ENCODE data around the gene BAD. TPM values are rescaled to one million over a fixed set of nuclear protein-coding genes. Genes with fewer than 3 reads are reported as not detected.

The BAD gene
- total RNA-seq, 2 donors from 2014 or later, result 21.5 to 38.5 TPM

GRCh38 chr11:64283092-64283491 is 1.4 kb downstream of the BAD start:
- Mint-ChIP-seq H3K36me3 (ENCODE audit: low read depth) (peaks cover 33% of the 10 kb centered on the region), H3K27ac (peak overlapping the region; percentile 75), H3K4me3 (peak overlapping the region; percentile 80), H3K27me3 (no peaks in the 10 kb centered on the region), H3K4me1 (peaks cover 14% of the 10 kb centered on the region), H3K9me3 (no peaks in the 10 kb centered on the region)
- ATAC-seq (replicated peaks), result no peak

GRCh38 chr11:64281957-64282770 is 2.3 kb downstream of the BAD start:
- Mint-ChIP-seq H3K27me3 (no peaks in the 10 kb centered on the region), H3K4me3 (peak overlapping the region; percentile 80), H3K27ac (peak overlapping the region; percentile 38), H3K9me3 (no peaks in the 10 kb centered on the region), H3K36me3 (ENCODE audit: low read depth) (peaks cover 33% of the 10 kb centered on the region), H3K4me1 (peaks cover 14% of the 10 kb centered on the region)
- no peak for ATAC-seq (replicated peaks)

GRCh38 chr11:64278576-64279190 is 5.8 kb downstream of the BAD start:
- ATAC-seq (replicated peaks), result no peak
- Mint-ChIP-seq H3K27ac (peak overlapping the region; percentile 9), H3K4me1 (peaks cover 9% of the 10 kb centered on the region), H3K27me3 (no peaks in the 10 kb centered on the region), H3K36me3 (ENCODE audit: low read depth) (peaks cover 38% of the 10 kb centered on the region), H3K9me3 (no peaks in the 10 kb centered on the region), H3K4me3 (no peak overlapping the region)

- no peak overlapping the region for H3K27ac Mint-ChIP-seq
- peaks cover 11% of the 10 kb centered on the region for H3K4me1 Mint-ChIP-seq
- no peaks in the 10 kb centered on the region for H3K9me3 Mint-ChIP-seq
- no peak for ATAC-seq (replicated peaks)
- H3K36me3 Mint-ChIP-seq (ENCODE audit: low read depth), result peaks cover 35% of the 10 kb centered on the region
- no peak overlapping the region for H3K4me3 Mint-ChIP-seq
- H3K27me3 Mint-ChIP-seq, result no peaks in the 10 kb centered on the region
Measured at GRCh38 chr11:64276653-64277431, 7.6 kb downstream of the BAD start.

- Mint-ChIP-seq H3K27me3 (no peaks in the 10 kb centered on the region), H3K9me3 (no peaks in the 10 kb centered on the region), H3K4me3 (no peak overlapping the region), H3K27ac (no peak overlapping the region), H3K36me3 (ENCODE audit: low read depth) (peaks cover 27% of the 10 kb centered on the region), H3K4me1 (peaks cover 8% of the 10 kb centered on the region)
- ATAC-seq (replicated peaks), result no peak
Measured at GRCh38 chr11:64275841-64276240, 8.6 kb downstream of the BAD start.

GRCh38 chr11:64275031-64275800 is 9.2 kb downstream of the BAD start:
- H3K27me3 Mint-ChIP-seq, result no peaks in the 10 kb centered on the region
- peaks cover 8% of the 10 kb centered on the region for H3K4me1 Mint-ChIP-seq
- H3K36me3 Mint-ChIP-seq (ENCODE audit: low read depth), result peaks cover 31% of the 10 kb centered on the region
- no peak overlapping the region for H3K4me3 Mint-ChIP-seq
- no peak overlapping the region for H3K27ac Mint-ChIP-seq
- no peak for ATAC-seq (replicated peaks)
- no peaks in the 10 kb centered on the region for H3K9me3 Mint-ChIP-seq

GRCh38 chr11:64269540-64270220 is 14.8 kb downstream of the BAD start:
- peak overlapping the region; percentile 96 for H3K27ac Mint-ChIP-seq
- peaks cover 24% of the 10 kb centered on the region for H3K36me3 Mint-ChIP-seq (ENCODE audit: low read depth)
- peaks cover 18% of the 10 kb centered on the region for H3K4me1 Mint-ChIP-seq
- H3K27me3 Mint-ChIP-seq, result no peaks in the 10 kb centered on the region
- H3K9me3 Mint-ChIP-seq, result no peaks in the 10 kb centered on the region
- ATAC-seq (replicated peaks), result peak; percentile 88
- H3K4me3 Mint-ChIP-seq, result peak overlapping the region; percentile 96

- peak; percentile 7 for ATAC-seq (replicated peaks)
- H3K27me3 Mint-ChIP-seq, result no peaks in the 10 kb centered on the region
Measured at GRCh38 chr11:64268893-64269539, 15.4 kb downstream of the BAD start.

GRCh38 chr11:64268025-64268892 is 16.2 kb downstream of the BAD start:
- Mint-ChIP-seq H3K9me3 (no peaks in the 10 kb centered on the region), H3K36me3 (ENCODE audit: low read depth) (peaks cover 24% of the 10 kb centered on the region), H3K4me1 (peaks cover 18% of the 10 kb centered on the region), H3K4me3 (peak overlapping the region; percentile 96), H3K27ac (peak overlapping the region; percentile 96), H3K27me3 (no peaks in the 10 kb centered on the region)
- ATAC-seq (replicated peaks), result no peak

More at GRCh38 chr11:64268893-64269539, 15.4 kb downstream of the BAD start:
- Mint-ChIP-seq H3K27ac (peak overlapping the region; percentile 96), H3K36me3 (ENCODE audit: low read depth) (peaks cover 24% of the 10 kb centered on the region), H3K4me3 (peak overlapping the region; percentile 96), H3K4me1 (peaks cover 18% of the 10 kb centered on the region), H3K9me3 (no peaks in the 10 kb centered on the region)

GRCh38 chr11:64267207-64267945 is 17.1 kb downstream of the BAD start:
- Mint-ChIP-seq H3K36me3 (ENCODE audit: low read depth) (peaks cover 32% of the 10 kb centered on the region), H3K4me1 (peaks cover 18% of the 10 kb centered on the region), H3K27ac (peak overlapping the region; percentile 96), H3K27me3 (no peaks in the 10 kb centered on the region), H3K9me3 (no peaks in the 10 kb centered on the region), H3K4me3 (no peak overlapping the region)
- no peak for ATAC-seq (replicated peaks)

- no peak for ATAC-seq (replicated peaks)
- Mint-ChIP-seq H3K9me3 (no peaks in the 10 kb centered on the region), H3K36me3 (ENCODE audit: low read depth) (peaks cover 31% of the 10 kb centered on the region), H3K27me3 (no peaks in the 10 kb centered on the region), H3K4me3 (no peak overlapping the region), H3K27ac (no peak overlapping the region), H3K4me1 (peaks cover 14% of the 10 kb centered on the region)
Measured at GRCh38 chr11:64266339-64266738, 18.1 kb downstream of the BAD start.

Measured in activated T-helper 17 cell treated with anti-CD3 and anti-CD28 coated beads, Interleukin-2, amount 50 U/mL, for 72 hours (primary cell).